NCI-H2081 treated with DMSO at 0.1 percent for 48 hours (cell line): ENCODE measurements around the gene BBS9.
"Not testable (repeated sequence)": the region's sequence is repeated elsewhere in the genome, so short reads cannot be mapped to it uniquely, and the experiment has no call there.

Experiments
- DNase-seq: peaks from one replicate; lab custom pipeline; 2025; lab: John Stamatoyannopoulos, UW

BBS9 gene

GRCh38 chr7:33128990-33129805, at the start of gene BBS9:
TSS of gene BBS9 (plus strand) at chr7:33129564. CDS start at chr7:33146253, 16,689 bp downstream.
- DNase-seq: peak; percentile 82

- DNase-seq: no peak
These were observed 49.3 kb upstream of the BBS9 start for GRCh38 chr7:33079763-33080690.

- no peak for DNase-seq
These were observed 42.0 kb upstream of the BBS9 start for GRCh38 chr7:33087356-33087755.

GRCh38 chr7:33087858-33088257, 41.5 kb upstream of the BBS9 start:
- DNase-seq: no peak

- no peak for DNase-seq
These were observed 40.2 kb upstream of the BBS9 start for GRCh38 chr7:33089142-33089541.

- DNase-seq: no peak
These were observed 38.2 kb upstream of the BBS9 start for GRCh38 chr7:33091111-33091531.

- no peak for DNase-seq
These were observed 37.6 kb upstream of the BBS9 start for GRCh38 chr7:33091641-33092191.

GRCh38 chr7:33093266-33093665, 36.1 kb upstream of the BBS9 start:
- DNase-seq: no peak

GRCh38 chr7:33094745-33095275, 34.6 kb upstream of the BBS9 start:
- DNase-seq: not testable (repeated sequence)

- no peak for DNase-seq
These were observed 30.0 kb upstream of the BBS9 start for GRCh38 chr7:33099154-33099940.

GRCh38 chr7:33100770-33101169, 28.6 kb upstream of the BBS9 start:
- no peak for DNase-seq

GRCh38 chr7:33101906-33102305, 27.5 kb upstream of the BBS9 start:
- no peak for DNase-seq

- DNase-seq: no peak
These were observed 22.0 kb upstream of the BBS9 start for GRCh38 chr7:33107136-33108066.

- no peak for DNase-seq
These were observed 20.8 kb upstream of the BBS9 start for GRCh38 chr7:33108554-33109004.

- peak; percentile 51 for DNase-seq
These were observed 20.2 kb upstream of the BBS9 start, which contains the start of gene RP9 for GRCh38 chr7:33109005-33109757. TSS of gene RP9 (minus strand) at chr7:33109404. CDS start at chr7:33109372, 32 bp downstream.

GRCh38 chr7:33109758-33110238, 19.6 kb upstream of the BBS9 start:
- peak; percentile 16 for DNase-seq

- DNase-seq: no peak
These were observed 17.8 kb upstream of the BBS9 start for GRCh38 chr7:33111614-33112013.

- DNase-seq: no peak
These were observed 14.4 kb upstream of the BBS9 start for GRCh38 chr7:33114976-33115375.

GRCh38 chr7:33118383-33118782, 11.0 kb upstream of the BBS9 start:
- no peak for DNase-seq
